ENCODE data around the gene SALL1. TPM values are rescaled to one million over a fixed set of nuclear protein-coding genes. Genes with fewer than 3 reads are reported as not detected.

SALL1 gene
- total RNA-seq, 2 donors from 2014 or later = 0.14 to 4.8 TPM

GRCh38 chr16:51119556-51119955 is 31.5 kb downstream of the SALL1 start:
- no peaks in the 10 kb centered on the region for H3K4me1 ChIP-seq (replicated peaks)
- no peak overlapping the region for H3K27ac ChIP-seq
- DNase-seq (ENCODE audit: low spot score) = no peak
- WGBS = 26% methylated on average over 8 of the region's 8 CpGs
- intact Hi-C loops (cut with DNase I) = no loop called here
- no peaks in the 10 kb centered on the region for H3K9me3 ChIP-seq
- peaks cover under 1% of the 10 kb centered on the region for H3K27me3 ChIP-seq (replicated peaks; ENCODE audit: insufficient read depth)
- TF ChIP-seq CTCF (IDR thresholded peaks at IDR 0.05) (no peak), POLR2AphosphoS5 (IDR thresholded peaks at IDR 0.05) (no peak), POLR2A (IDR thresholded peaks at IDR 0.05) (no peak)
- H3K4me3 ChIP-seq = no peak overlapping the region
- no peaks in the 10 kb centered on the region for H3K36me3 ChIP-seq

- intact Hi-C loops (cut with DNase I) = no loop called here
- Histone ChIP-seq H3K4me1 (replicated peaks) (no peaks in the 10 kb centered on the region), H3K27ac (no peak overlapping the region), H3K27me3 (replicated peaks; ENCODE audit: insufficient read depth) (peaks cover 6% of the 10 kb centered on the region), H3K9me3 (no peaks in the 10 kb centered on the region), H3K4me3 (no peak overlapping the region), H3K36me3 (no peaks in the 10 kb centered on the region)
- no peak for DNase-seq (ENCODE audit: low spot score)
- TF ChIP-seq POLR2AphosphoS5 (IDR thresholded peaks at IDR 0.05) (no peak), POLR2A (IDR thresholded peaks at IDR 0.05) (no peak), CTCF (IDR thresholded peaks at IDR 0.05) (no peak)
- WGBS = 62% methylated on average over 4 of the region's 4 CpGs
These were observed 34.7 kb downstream of the SALL1 start for GRCh38 chr16:51116353-51116752.

GRCh38 chr16:51114382-51114781 is 36.7 kb downstream of the SALL1 start:
- no peak for TF ChIP-seq POLR2AphosphoS5 (IDR thresholded peaks at IDR 0.05)
- no peaks in the 10 kb centered on the region for H3K36me3 ChIP-seq
- no peak overlapping the region for H3K4me3 ChIP-seq
- WGBS = 48% methylated on average over 9 of the region's 9 CpGs
- no peak overlapping the region for H3K27ac ChIP-seq
- intact Hi-C loops (cut with DNase I) = no loop called here
- peaks cover 6% of the 10 kb centered on the region for H3K27me3 ChIP-seq (replicated peaks; ENCODE audit: insufficient read depth)
- H3K4me1 ChIP-seq (replicated peaks) = no peaks in the 10 kb centered on the region
- DNase-seq (ENCODE audit: low spot score) = no peak
- no peaks in the 10 kb centered on the region for H3K9me3 ChIP-seq

- intact Hi-C loops (cut with DNase I) = no loop called here
- peaks cover 6% of the 10 kb centered on the region for H3K27me3 ChIP-seq (replicated peaks; ENCODE audit: insufficient read depth)
- H3K9me3 ChIP-seq = no peaks in the 10 kb centered on the region
- no peaks in the 10 kb centered on the region for H3K4me1 ChIP-seq (replicated peaks)
- TF ChIP-seq POLR2A (IDR thresholded peaks at IDR 0.05) (no peak), CTCF (IDR thresholded peaks at IDR 0.05) (no peak), POLR2AphosphoS5 (IDR thresholded peaks at IDR 0.05) (no peak)
- H3K4me3 ChIP-seq = no peak overlapping the region
- no peaks in the 10 kb centered on the region for H3K36me3 ChIP-seq
- no peak for DNase-seq (ENCODE audit: low spot score)
- 5% methylated on average over 45 of the region's 50 CpGs for WGBS
- H3K27ac ChIP-seq = no peak overlapping the region
These were observed 37.6 kb downstream of the SALL1 start for GRCh38 chr16:51113236-51114125.

GRCh38 chr16:51112323-51112722 is 38.7 kb downstream of the SALL1 start:
- H3K27ac ChIP-seq = no peak overlapping the region
- H3K4me1 ChIP-seq (replicated peaks) = no peaks in the 10 kb centered on the region
- DNase-seq (ENCODE audit: low spot score) = no peak
- H3K27me3 ChIP-seq (replicated peaks; ENCODE audit: insufficient read depth) = peaks cover 6% of the 10 kb centered on the region
- WGBS = 52% methylated on average over 3 of the region's 3 CpGs
- no peaks in the 10 kb centered on the region for H3K9me3 ChIP-seq
- H3K36me3 ChIP-seq = no peaks in the 10 kb centered on the region
- TF ChIP-seq POLR2AphosphoS5 (IDR thresholded peaks at IDR 0.05) (no peak), CTCF (IDR thresholded peaks at IDR 0.05) (no peak), POLR2A (IDR thresholded peaks at IDR 0.05) (no peak)
- intact Hi-C loops (cut with DNase I) = no loop called here
- H3K4me3 ChIP-seq = no peak overlapping the region
